Lower leg skin (tissue), 4 donors: Measurements from ENCODE around the gene TMCC2. TPM values are rescaled to one million over a fixed set of nuclear protein-coding genes. Genes with fewer than 3 reads are reported as not detected.
A peak's percentile ranks its signal among the peaks of the same experiment; 100 is the strongest.

Experiments used
- DNase-seq, 2 donors: peaks; one replicate each; pipeline ENCODE4 v3.0.0-alpha.2; 2019; ENCODE audit warnings: low spot score in 2 of 2
- H3K4me3 ChIP-seq: fragments of 200-600 bp; sonication (generic); 2 replicates; pipeline ENCODE4 v1.5.1; 2017; ENCODE audit warnings: mild to moderate bottlenecking, low read depth; ENCODE audit not compliant: poor library complexity, severe bottlenecking
- CTCF ChIP-seq, 3 donors: fragments of 450-650 bp; IDR thresholded peaks; one replicate each; pipeline ENCODE4 v1.5.1; 2016; ENCODE audit warnings: antibody characterized with exemption in 3 of 3, mild to moderate bottlenecking in 3 of 3, moderate library complexity in 2 of 3
- POLR2A ChIP-seq, 2 donors: fragments of 450-650 bp; IDR thresholded peaks; one replicate each; pipeline ENCODE4 v1.6.1; 2016 to 2017; ENCODE audit warnings: antibody characterized with exemption in 2 of 2, mild to moderate bottlenecking in 1 of 2, moderate library complexity in 1 of 2
- WGBS, 2 donors: methylation state at CpG; one replicate each; pipeline ENCODE4 v1.1.5; 2018; 5-methylcytosine and 5-hydroxymethylcytosine counted together
- intact Hi-C: fragments of 100-400 bp; cut with DNase I; formaldehyde crosslinking; loops from one replicate; pipeline ENCODE4 v1.15.0; 2023; ENCODE audit warnings: low total_unique reads
- total RNA-seq, 4 donors: library from RNA; depleted of rRNA; stranded (reverse); fragments of >200 nt; gene quantifications; one replicate each; pipeline ENCODE4 v1.1.0, GENCODE V29; 2016

TMCC2 gene
- total RNA-seq, 4 donors from 2014 or later: 2.2 to 4.2 (median 3.5) TPM

- intact Hi-C loops: no loop called here
- 90% methylated on average over 8 of the region's 8 CpGs for WGBS, 2 donors
- TF ChIP-seq POLR2A (IDR thresholded peaks at IDR 0.05): no peak
- no peak for TF ChIP-seq CTCF (IDR thresholded peaks at IDR 0.05)
- DNase-seq: peak in 1 of 2 donors; percentile 42
- H3K4me3 ChIP-seq: no peak overlapping the region
These were observed 35.5 kb upstream of the TMCC2 start for GRCh38 chr1:205192287-205192686.

GRCh38 chr1:205199090-205199930, 28.4 kb upstream of the TMCC2 start:
- intact Hi-C loops: no loop called here
- 61 to 67% methylated on average over 9 of the region's 9 CpGs for WGBS, 2 donors
- H3K4me3 ChIP-seq: no peak overlapping the region
- peak in 1 of 2 donors; percentile 40 for DNase-seq
- no peak for TF ChIP-seq CTCF (IDR thresholded peaks at IDR 0.05)
- no peak for TF ChIP-seq POLR2A (IDR thresholded peaks at IDR 0.05)

GRCh38 chr1:205199931-205200299, 27.8 kb upstream of the TMCC2 start:
- WGBS, 2 donors: 85 to 89% methylated on average over 7 of the region's 7 CpGs
- H3K4me3 ChIP-seq: no peak overlapping the region
- intact Hi-C loops: no loop called here
- DNase-seq: no peak
- no peak for TF ChIP-seq POLR2A (IDR thresholded peaks at IDR 0.05)
- no peak for TF ChIP-seq CTCF (IDR thresholded peaks at IDR 0.05)

- intact Hi-C loops: no loop called here
- no peak for TF ChIP-seq POLR2A (IDR thresholded peaks at IDR 0.05)
- TF ChIP-seq CTCF (IDR thresholded peaks at IDR 0.05): no peak
These were observed 23.2 kb upstream of the TMCC2 start for GRCh38 chr1:205204552-205204951.

GRCh38 chr1:205205055-205205454, 22.7 kb upstream of the TMCC2 start:
- H3K4me3 ChIP-seq: no peak overlapping the region
- intact Hi-C loops: no loop called here
- TF ChIP-seq CTCF (IDR thresholded peaks at IDR 0.05) (no peak), POLR2A (IDR thresholded peaks at IDR 0.05) (no peak)
- DNase-seq: no peak

More at GRCh38 chr1:205204552-205204951, 23.2 kb upstream of the TMCC2 start:
- DNase-seq: no peak
- H3K4me3 ChIP-seq: no peak overlapping the region

- no peak for DNase-seq
- H3K4me3 ChIP-seq: no peak overlapping the region
- TF ChIP-seq CTCF (IDR thresholded peaks at IDR 0.05) (no peak), POLR2A (IDR thresholded peaks at IDR 0.05) (no peak)
- 88 to 94% methylated on average over 3 of the region's 3 CpGs for WGBS, 2 donors
- intact Hi-C loops: no loop called here
These were observed 18.9 kb upstream of the TMCC2 start for GRCh38 chr1:205208811-205209210.
